ENCODE data around the gene ARHGEF4. TPM values are rescaled to one million over a fixed set of nuclear protein-coding genes. Genes with fewer than 3 reads are reported as not detected.

Gene ARHGEF4
- total RNA-seq, 1 experiment from 2014 or later, result 26.6 TPM

- Histone ChIP-seq H3K36me3 (ENCODE audit: control insufficient read depth in 1 of 2, insufficient read depth in 2 of 2, low read length in 2 of 2) (no peaks in the 10 kb centered on the region), H3K4me3 (replicated peaks in 1 of 2; ENCODE audit: low read depth in 1 of 2, low read length in 2 of 2) (no peak overlapping the region), H3K4me1 (ENCODE audit: control insufficient read depth in 1 of 2, insufficient read depth in 2 of 2, low read length in 2 of 2) (peaks cover 4 to 5% of the 10 kb centered on the region in 2 experiments; a peak in 2 of 4 replicates), H3K9ac (ENCODE audit: low read length) (no peak overlapping the region), H3K9me2 (ENCODE audit: insufficient read depth) (no peaks in the 10 kb centered on the region), H3K27ac (ENCODE audit: low read depth, low read length) (no peak overlapping the region), H3K9me3 (ENCODE audit: control insufficient read depth in 1 of 2, insufficient read depth in 1 of 2, low read depth in 1 of 2, low read length in 2 of 2) (no peaks in the 10 kb centered on the region), H2AFZ (ENCODE audit: low read depth, low read length, poor library complexity, severe bottlenecking) (no peak overlapping the region), H3K4me2 (ENCODE audit: low read length) (no peak overlapping the region), H4K20me1 (ENCODE audit: insufficient read depth) (no peaks in the 10 kb centered on the region), H3K79me2 (ENCODE audit: insufficient read depth, low read length) (peaks cover 68% of the 10 kb centered on the region; the same call in 1 of the 2 replicates), H3K27me3 (ENCODE audit: insufficient read depth, low read length) (no peaks in the 10 kb centered on the region)
- no TSS peak for BruUV-seq (replicated peaks)
- no peak for ATAC-seq
- intact Hi-C loops (cut with micrococcal nuclease), result no loop called here
- TF ChIP-seq POLR2AphosphoS5 (IDR thresholded peaks at IDR 0.05; ENCODE audit: low read depth, low read length), result no peak
- TF ChIP-seq REST (IDR thresholded peaks at IDR 0.05; ENCODE audit: low read depth), result no peak
- TF ChIP-seq EZH2 (IDR thresholded peaks at IDR 0.05), result no peak
- TF ChIP-seq ZFX (IDR thresholded peaks at IDR 0.05), result no peak
- TF ChIP-seq CBX3 (IDR thresholded peaks at IDR 0.05; ENCODE audit: low read depth), result no peak
- TF ChIP-seq POLR2A (IDR thresholded peaks at IDR 0.05; ENCODE audit: borderline replicate concordance, extremely low read depth, insufficient read depth, insufficient read length), result no peak
- TF ChIP-seq JUND (IDR thresholded peaks at IDR 0.05), result no peak
- no peak for TF ChIP-seq MAX (IDR thresholded peaks at IDR 0.05)
- ChIA-PET RAD21 (ENCODE audit: low non-redundant PET in 1 of 2, low total read pairs in 2 of 2, uncharacterized antibody in 2 of 2, unreplicated experiment in 2 of 2) (no interaction called here), CTCF (no interaction called here), POLR2A (no interaction called here)
- DNase-seq (ENCODE audit: low read depth, low spot score), result no peak
Measured at GRCh38 chr2:130842770-130843169, 6.1 kb downstream of the ARHGEF4 start.

Data from HCT116 (cell line).